Upper lobe of right lung (tissue), 1 donor: ENCODE results near the gene PLEKHG2. TPM values are rescaled to one million over a fixed set of nuclear protein-coding genes. Genes with fewer than 3 reads are reported as not detected.

Experiments
- ATAC-seq: fragments of 200-7000 bp; cut with Tn5 transposase; one replicate; pipeline ENCODE4 v1.9.1; 2020; ENCODE audit warnings: mild to moderate bottlenecking, moderate library complexity
- DNase-seq: peaks from one replicate; pipeline ENCODE4 v3.0.0-alpha.2; 2020
- H3K27ac ChIP-seq: fragments of 200-600 bp; one replicate; pipeline ENCODE4 v1.8.0; 2022
- H3K27me3 ChIP-seq: fragments of 200-600 bp; one replicate; pipeline ENCODE4 v1.8.0; 2022; ENCODE audit warnings: mild to moderate bottlenecking
- H3K36me3 ChIP-seq: fragments of 200-600 bp; one replicate; pipeline ENCODE4 v1.8.0; 2022
- H3K4me1 ChIP-seq: fragments of 200-600 bp; one replicate; pipeline ENCODE4 v1.8.0; 2022
- H3K4me3 ChIP-seq: fragments of 200-600 bp; one replicate; pipeline ENCODE4 v1.8.0; 2022; ENCODE audit warnings: mild to moderate bottlenecking
- H3K9me3 ChIP-seq: fragments of 200-600 bp; one replicate; pipeline ENCODE4 v1.8.0; 2022
- CTCF ChIP-seq: fragments of 200-600 bp; IDR thresholded peaks from one replicate; pipeline ENCODE4 v1.8.0; 2022; ENCODE audit warnings: antibody characterized with exemption
- intact Hi-C: fragments of 100-400 bp; cut with DNase I; formaldehyde crosslinking; loops from one replicate; pipeline ENCODE4 v1.11.0; 2022
- total RNA-seq: library from RNA; stranded (reverse); fragmentation: NEBNext Ultra II Directional; extraction: Animal tissue kit (Norgen Biotek cat#: 25700); gene quantifications from one replicate; pipeline ENCODE4 v1.2.1, GENCODE V29; 2021
- donor health status: DM: no; HTN: yes; CAD: no; lungs with severe emphysema.

PLEKHG2 gene
- total RNA-seq, 1 donor from 2014 or later = 32.4 TPM

- peak; percentile 99 for DNase-seq
- intact Hi-C loops = no loop called here
- no peak for TF ChIP-seq CTCF
- Histone ChIP-seq H3K4me3 (peak overlapping the region; percentile 48), H3K4me1 (peaks cover 45% of the 10 kb centered on the region), H3K36me3 (peaks cover 12% of the 10 kb centered on the region), H3K27ac (peak overlapping the region; percentile 99), H3K27me3 (no peaks in the 10 kb centered on the region), H3K9me3 (no peaks in the 10 kb centered on the region)
- ATAC-seq = peak; percentile 65
Measured at GRCh38 chr19:39403331-39404312, 8.8 kb upstream of the PLEKHG2 start.

- H3K36me3 ChIP-seq = peaks cover 18% of the 10 kb centered on the region
- intact Hi-C loops = no loop called here
- H3K27me3 ChIP-seq = no peaks in the 10 kb centered on the region
- no peak for ATAC-seq
- peak overlapping the region; percentile 100 for H3K27ac ChIP-seq
- peak overlapping the region; percentile 97 for H3K4me3 ChIP-seq
- no peak for DNase-seq
- H3K9me3 ChIP-seq = no peaks in the 10 kb centered on the region
- TF ChIP-seq CTCF = no peak
- H3K4me1 ChIP-seq = peaks cover 34% of the 10 kb centered on the region
Measured at GRCh38 chr19:39405261-39405957, 7.1 kb upstream of the PLEKHG2 start.

- no peak for TF ChIP-seq CTCF
- Histone ChIP-seq H3K4me3 (peak overlapping the region; percentile 97), H3K27me3 (no peaks in the 10 kb centered on the region), H3K9me3 (no peaks in the 10 kb centered on the region), H3K4me1 (peaks cover 40% of the 10 kb centered on the region), H3K36me3 (peaks cover 18% of the 10 kb centered on the region), H3K27ac (peak overlapping the region; percentile 100)
- intact Hi-C loops = no loop called here
- ATAC-seq (no peak), DNase-seq (no peak)
Measured at GRCh38 chr19:39405958-39406655, 6.4 kb upstream of the PLEKHG2 start.

GRCh38 chr19:39406656-39407409, 5.6 kb upstream of the PLEKHG2 start, which contains the start of gene ZFP36:
ZFP36 (plus strand) TSS chr19:39406847; CDS start chr19:39406905, 58 bp downstream.
- Histone ChIP-seq H3K27me3 (no peaks in the 10 kb centered on the region), H3K4me3 (peak within 1 kb of the TSS; percentile 97), H3K36me3 (peaks cover 18% of the 10 kb centered on the region), H3K4me1 (peaks cover 39% of the 10 kb centered on the region), H3K27ac (peak within 1 kb of the TSS; percentile 100), H3K9me3 (no peaks in the 10 kb centered on the region)
- intact Hi-C loops = no loop called here
- TF ChIP-seq CTCF = no peak
- ATAC-seq = peak; percentile 53
- peak; percentile 95 for DNase-seq

GRCh38 chr19:39407410-39407659, 5.1 kb upstream of the PLEKHG2 start:
- intact Hi-C loops = no loop called here
- ATAC-seq = no peak
- no peak for TF ChIP-seq CTCF
- Histone ChIP-seq H3K4me1 (peaks cover 34% of the 10 kb centered on the region), H3K27ac (peak overlapping the region; percentile 100), H3K27me3 (no peaks in the 10 kb centered on the region), H3K9me3 (no peaks in the 10 kb centered on the region), H3K4me3 (peak overlapping the region; percentile 97), H3K36me3 (peaks cover 18% of the 10 kb centered on the region)
- no peak for DNase-seq
